Central memory CD4-positive, alpha-beta T cell (primary cell): ENCODE data around the gene CCDC127.
"Not testable (repeated sequence)": the region's sequence is repeated elsewhere in the genome, so short reads cannot be mapped to it uniquely, and the experiment has no call there.

Experiments used
- DNase-seq: peaks from one replicate; pipeline ENCODE4 v3.0.0; 2022

CCDC127 gene

DNA sequence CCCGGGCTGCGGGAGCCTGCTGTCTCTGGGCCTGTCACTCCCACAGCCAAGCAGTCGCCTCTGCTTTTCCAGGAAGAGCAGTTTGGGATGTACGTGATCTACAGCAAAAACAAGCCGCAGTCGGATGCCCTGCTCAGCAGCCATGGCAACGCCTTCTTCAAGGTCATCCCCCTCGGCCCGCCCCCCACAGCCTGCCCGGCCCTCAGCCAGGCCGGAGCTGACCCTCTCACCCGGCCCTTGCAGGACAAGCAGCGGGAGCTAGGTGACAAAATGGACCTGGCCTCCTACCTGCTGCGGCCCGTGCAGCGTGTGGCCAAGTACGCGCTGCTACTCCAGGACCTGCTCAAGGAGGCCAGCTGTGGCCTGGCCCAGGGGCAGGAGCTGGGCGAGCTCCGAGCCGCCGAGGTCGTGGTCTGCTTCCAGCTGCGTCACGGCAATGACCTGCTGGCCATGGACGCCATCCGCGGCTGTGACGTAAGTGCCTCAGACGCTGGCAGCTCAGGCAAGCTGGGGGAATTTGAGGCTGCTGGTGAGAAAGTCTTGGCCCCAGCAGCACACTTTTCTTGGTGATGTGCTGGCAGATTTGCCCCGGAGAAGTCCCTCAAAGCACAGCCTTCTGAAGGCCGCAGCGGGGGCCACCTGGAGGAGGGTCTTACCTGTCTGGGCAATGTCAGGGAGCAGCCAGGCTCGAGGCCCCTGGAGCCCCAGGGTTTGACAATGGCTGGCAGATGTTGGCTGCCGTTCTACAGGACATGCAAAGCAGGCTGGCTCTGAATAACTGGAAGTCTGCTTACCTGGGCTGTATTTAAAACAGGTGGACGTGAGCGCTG, 46.8 kb downstream of the CCDC127 start:
- no peak for DNase-seq

DNA sequence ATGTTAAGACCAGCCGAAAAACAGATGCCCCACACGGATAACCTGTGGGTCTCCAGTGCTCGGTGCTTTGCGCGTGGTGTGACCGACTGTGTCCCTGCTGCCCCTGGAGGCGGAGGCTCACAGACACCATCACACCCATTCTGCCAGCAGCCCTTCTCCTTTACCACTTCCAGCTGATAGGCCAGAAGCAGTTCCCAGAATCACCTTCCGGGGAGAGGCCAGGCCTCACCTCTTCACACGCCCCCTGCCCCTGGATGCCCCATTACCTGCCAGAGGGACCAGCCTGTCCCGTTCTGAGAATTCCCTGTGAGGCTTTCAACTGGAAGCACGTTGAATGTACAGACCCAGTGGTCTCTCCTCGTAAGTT, 48.2 kb downstream of the CCDC127 start:
- DNase-seq = no peak

GRCh38 chr5:169071-169727, 48.8 kb downstream of the CCDC127 start:
- DNase-seq = no peak

- DNase-seq = no peak
Measured at GRCh38 chr5:167982-168660, 49.8 kb downstream of the CCDC127 start.

DNA sequence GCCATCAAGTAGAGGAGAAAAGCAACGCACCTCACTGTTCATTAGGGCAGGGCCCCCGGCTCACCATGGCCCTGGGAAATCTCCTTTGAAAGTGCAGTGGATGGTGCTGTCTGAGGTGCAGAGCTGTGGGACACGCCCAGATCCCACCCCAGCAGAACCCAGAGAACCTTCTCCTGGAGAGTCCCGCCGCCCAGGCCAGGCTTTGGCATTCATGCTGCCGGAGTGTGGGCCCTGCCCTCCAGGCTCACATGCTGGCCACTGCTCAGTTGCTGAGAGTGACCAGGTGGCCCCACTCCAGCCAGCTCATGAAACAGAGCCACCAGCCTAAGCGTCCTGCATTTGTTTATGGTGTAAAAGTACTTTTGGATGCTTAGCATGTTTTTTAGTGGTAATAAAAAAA, 50.4 kb downstream of the CCDC127 start:
- no peak for DNase-seq

- no peak for DNase-seq
Measured at GRCh38 chr5:166441-167372, 51.2 kb downstream of the CCDC127 start.

GRCh38 chr5:164783-165182, 53.2 kb downstream of the CCDC127 start:
- not testable (repeated sequence) for DNase-seq

DNA sequence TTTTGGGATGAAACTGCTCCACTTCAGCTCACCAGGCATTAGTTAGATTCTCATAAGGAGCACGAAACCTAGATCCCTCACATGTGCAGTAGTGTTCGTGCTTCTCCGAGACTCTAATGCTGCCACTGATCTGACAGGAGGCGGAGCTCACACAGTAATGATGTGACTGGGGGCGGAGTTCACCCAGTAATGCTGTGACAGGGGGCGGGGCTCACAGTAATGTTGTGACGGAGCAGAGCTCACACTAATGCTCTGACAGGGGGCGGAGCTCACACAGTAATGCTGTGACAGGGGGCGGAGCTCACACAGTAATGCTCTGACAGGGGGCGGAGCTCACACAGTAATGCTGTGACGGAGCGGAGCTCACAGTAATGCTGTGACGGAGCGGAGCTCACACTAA, 53.7 kb downstream of the CCDC127 start:
- DNase-seq = no peak

GRCh38 chr5:163841-164240, 54.1 kb downstream of the CCDC127 start:
- no peak for DNase-seq

DNA sequence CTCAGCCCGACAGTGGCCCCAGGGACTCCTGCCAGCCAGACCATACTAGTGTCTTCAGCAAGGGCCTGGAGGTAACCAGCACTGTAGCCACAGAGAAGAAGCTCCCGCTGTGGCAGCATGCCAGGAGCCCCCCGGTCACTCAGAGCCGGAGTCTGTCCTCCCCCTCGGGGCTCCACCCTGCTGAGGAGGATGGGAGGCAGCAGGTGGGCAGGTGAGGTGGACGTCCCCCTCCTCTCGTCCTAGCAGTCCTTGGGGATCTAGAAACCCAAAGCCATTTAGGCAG, 54.7 kb downstream of the CCDC127 start:
- no peak for DNase-seq

DNA sequence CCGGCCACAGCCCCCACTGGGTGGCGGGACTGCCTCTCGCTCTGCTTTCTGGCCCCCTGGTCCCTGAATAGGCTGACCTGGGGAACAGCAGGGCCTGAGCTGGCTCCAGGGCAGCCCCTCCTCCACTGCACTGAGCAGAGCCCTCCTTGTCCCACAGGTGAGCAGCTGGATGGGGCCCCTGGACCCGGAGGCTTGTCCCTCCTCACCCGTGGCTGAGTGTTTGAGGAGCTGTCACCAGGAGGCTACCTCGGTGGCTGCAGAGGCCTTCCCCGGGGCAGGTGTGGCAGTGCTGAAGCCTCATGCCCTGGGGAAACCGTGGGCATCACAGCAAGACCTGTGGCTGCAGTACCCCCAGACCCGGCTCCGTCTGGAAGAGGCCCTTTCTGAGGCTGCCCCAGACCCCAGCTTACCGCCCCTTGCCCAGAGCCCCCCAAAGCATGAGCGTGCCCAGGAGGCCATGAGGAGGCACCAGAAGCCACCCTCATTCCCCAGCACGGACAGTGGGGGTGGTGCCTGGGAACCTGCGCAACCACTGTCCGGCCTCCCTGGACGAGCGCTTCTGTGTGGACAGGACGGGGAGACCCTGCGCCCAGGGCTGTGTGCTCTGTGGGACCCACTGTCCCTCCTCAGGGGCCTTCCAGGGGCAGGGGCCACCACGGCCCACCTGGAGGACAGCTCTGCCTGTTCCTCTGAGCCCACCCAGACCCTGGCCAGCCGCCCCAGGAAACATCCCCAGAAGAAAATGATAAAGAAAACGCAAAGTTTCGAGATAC, 55.2 kb downstream of the CCDC127 start:
- DNase-seq = no peak

GRCh38 chr5:162190-162564, 55.8 kb downstream of the CCDC127 start:
- DNase-seq = no peak

DNA sequence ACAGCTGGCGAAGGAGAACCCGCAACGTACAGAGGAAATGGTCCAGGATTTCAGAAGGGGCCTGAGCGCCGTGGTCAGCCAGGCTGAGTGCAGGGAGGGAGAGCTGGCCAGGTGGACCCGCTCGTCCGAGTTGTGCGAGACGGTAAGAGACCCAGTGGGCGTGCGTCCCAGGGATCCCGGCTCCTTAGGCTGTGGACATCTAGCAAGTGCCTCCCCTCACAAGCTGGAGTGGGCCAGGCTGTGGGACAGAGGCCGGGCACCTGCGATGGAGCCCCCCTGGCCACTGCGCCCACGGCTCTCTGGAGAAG, 56.2 kb downstream of the CCDC127 start:
- no peak for DNase-seq

- DNase-seq = no peak
Measured at GRCh38 chr5:160921-161802, 56.8 kb downstream of the CCDC127 start.

GRCh38 chr5:160173-160510, 57.8 kb downstream of the CCDC127 start:
- no peak for DNase-seq

DNA sequence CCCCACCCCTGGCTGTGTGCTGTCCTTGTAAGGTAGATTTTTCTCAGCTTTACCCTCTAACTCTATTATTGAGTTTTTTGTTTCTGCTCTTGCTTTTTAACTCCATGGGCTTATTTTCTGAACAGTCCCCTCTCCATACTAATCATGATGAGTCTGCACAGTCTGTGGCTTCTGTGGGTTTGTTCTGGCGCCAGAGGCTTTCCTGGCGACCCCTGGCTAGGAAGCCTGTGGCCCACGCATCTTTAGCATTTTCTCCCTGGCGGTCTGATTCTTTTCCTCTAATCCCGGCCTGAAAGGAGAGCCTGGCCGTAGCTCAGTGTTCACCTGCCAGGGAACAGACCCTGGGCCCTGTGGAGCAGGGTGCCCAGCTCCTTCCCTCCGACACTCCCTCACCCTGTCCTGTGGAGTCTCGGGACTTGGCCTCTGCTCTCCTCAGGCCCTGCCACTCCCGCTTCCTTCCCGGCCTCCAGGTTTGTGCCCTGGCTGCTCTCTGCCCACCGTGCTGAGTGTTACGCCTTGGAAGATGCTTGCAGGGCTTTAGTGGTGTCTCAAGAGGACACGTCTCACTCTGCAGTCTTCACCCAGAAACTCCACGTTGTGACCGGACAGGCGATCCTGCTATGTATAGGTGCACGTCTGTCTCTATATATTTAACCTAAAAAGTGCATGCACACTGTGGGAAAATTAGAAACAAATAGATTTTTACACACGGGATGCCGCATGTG, 58.3 kb downstream of the CCDC127 start:
- no peak for DNase-seq

GRCh38 chr5:158807-159447, 59.0 kb downstream of the CCDC127 start:
- DNase-seq = no peak

DNA sequence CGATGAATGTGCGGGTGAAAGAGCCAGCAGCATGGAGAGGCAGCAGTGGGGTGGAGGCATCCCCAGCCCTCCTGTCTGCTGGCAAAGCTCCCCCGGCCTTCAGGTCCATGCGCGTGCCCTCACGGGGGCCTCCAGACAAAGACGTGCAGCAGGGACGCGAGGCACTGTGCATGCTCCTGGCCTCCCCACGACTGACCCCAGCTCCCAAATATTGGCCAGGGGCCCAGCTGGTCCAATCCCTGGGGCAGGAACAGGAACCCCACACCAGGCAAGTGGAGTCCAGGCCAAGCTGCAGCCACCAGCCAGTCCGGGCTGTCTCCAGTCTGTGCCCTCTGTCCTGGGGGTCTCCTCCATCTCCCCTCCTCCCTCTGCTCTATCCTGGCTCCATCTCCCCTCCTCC, 60.2 kb downstream of the CCDC127 start:
- no peak for DNase-seq

GRCh38 chr5:157126-157715, 60.7 kb downstream of the CCDC127 start:
- DNase-seq = no peak
